A204.1 (cell line): ENCODE measurements around the gene TTC7B.

Experiments used
- FAIRE-seq: peaks from 2 replicates; lab custom pipeline; 2012; peaks lifted over from hg19 to GRCh38; lab: Jason Lieb, UNC

The TTC7B gene

GRCh38 chr14:90643982-90644670 is 172.1 kb downstream of the TTC7B start:
- FAIRE-seq: no peak

- FAIRE-seq: no peak
Observed at GRCh38 chr14:90642244-90642717, 173.9 kb downstream of the TTC7B start.

DNA sequence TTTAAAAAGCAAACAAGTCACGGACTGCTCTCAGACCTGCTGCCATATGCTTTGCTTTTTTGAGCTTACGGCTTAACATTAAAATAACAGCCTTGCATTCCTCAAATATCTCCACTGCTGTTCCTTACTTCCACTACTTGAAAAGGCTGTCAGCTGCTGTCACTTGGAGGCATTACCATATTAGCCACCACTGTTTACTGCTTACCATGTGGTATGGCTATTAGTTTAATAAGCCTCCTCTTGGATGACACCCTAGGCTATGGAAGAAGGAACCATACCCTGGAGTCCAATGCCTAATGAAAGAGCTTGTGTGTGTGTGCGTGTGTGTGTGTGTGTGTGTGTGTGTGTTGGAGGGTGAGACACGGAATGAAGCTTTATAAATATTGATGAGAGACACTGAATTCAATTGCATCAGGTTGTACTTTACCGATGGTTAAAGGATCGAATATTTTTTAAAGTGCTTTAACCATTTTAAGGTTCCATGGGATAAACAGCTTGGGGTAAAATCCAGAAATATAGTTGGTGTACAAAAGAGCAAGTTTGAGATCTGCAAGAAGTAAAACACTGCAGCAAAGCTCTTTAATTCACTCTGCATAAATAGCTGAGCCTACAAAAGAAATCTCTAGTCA is 174.5 kb downstream of the TTC7B start:
- no peak for FAIRE-seq

GRCh38 chr14:90641168-90641567 is 175.1 kb downstream of the TTC7B start:
- FAIRE-seq: no peak

- FAIRE-seq: no peak
Observed at GRCh38 chr14:90639641-90640040, 176.6 kb downstream of the TTC7B start.

DNA sequence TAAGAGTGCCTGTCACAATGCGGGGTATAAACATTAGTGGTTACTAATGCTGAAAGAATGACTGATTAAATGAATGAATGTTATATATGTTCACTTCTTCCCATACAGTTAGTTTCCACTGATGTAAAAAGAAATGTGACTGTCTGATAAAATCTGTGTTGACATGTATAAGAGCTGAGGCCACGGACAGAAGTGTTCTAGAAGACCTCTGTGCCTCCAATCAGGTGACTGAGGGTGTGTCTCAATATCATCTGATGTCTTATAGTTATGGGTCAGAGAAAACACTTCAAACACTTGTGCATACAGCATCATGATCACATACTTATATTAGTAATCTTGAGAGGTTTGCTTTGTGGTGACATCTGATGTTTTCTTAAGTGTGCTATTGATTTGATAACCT is 183.4 kb downstream of the TTC7B start:
- no peak for FAIRE-seq

DNA sequence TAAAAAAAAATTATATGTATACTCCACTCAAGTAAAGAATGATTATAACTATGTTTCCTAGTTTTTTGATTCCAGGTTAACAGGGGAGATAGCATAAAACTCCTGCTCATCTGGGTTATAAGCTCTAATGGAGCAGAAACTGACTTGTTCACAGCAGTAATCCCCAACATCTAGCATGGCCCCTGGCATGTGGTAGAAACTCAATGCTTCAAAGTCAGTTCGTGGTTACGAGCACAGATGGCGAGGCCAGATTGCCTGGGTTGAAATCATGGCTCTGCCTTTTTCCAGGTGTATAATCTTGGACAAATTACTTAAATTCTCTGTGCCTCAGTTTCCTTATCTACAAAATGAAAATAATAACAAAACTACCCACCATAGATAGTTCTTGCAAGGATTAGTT is 183.8 kb downstream of the TTC7B start:
- no peak for FAIRE-seq

GRCh38 chr14:90630171-90630806 is 185.9 kb downstream of the TTC7B start:
- no peak for FAIRE-seq

GRCh38 chr14:90629471-90629870 is 186.8 kb downstream of the TTC7B start:
- FAIRE-seq: no peak

DNA sequence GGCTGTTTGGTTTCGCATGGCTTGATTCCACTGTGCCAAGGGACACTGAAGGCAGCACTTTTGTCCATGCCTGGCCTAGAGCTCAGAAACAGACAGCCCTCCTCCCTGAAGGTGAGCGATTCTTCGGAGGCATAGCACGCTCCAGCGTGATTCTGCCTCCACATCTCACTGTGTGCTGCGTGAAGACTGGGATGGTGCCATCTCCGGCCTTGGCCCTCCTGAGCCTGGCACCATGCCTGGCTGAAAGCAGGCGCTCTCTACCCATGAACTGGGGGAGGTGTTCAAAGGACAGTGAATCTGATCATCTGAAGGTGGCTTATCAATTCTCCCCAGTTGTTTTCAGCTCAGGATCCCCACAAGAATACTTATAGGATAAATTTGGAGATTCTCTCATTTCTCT is 187.4 kb downstream of the TTC7B start:
- FAIRE-seq: no peak

DNA sequence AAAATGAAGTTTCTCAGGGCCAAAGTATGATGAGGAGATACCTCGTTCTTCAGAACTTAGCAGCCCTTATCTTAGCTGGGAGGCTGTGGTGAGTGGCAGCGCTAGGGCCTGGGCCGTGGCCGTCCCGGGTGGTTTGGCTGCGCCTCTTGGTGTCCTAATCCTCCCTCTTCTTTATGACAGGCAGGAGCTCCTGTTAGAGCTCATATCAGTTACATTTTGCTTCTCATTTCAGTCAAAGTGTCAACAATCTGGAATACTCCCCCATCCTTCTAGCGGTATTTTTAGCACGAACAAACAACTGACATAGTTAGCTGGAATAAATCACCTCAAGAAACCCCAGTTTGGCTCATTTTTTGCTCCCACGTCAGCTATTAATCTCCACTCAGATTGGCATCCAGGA is 188.8 kb downstream of the TTC7B start:
- no peak for FAIRE-seq

GRCh38 chr14:90626550-90626949 is 189.7 kb downstream of the TTC7B start:
- no peak for FAIRE-seq

DNA sequence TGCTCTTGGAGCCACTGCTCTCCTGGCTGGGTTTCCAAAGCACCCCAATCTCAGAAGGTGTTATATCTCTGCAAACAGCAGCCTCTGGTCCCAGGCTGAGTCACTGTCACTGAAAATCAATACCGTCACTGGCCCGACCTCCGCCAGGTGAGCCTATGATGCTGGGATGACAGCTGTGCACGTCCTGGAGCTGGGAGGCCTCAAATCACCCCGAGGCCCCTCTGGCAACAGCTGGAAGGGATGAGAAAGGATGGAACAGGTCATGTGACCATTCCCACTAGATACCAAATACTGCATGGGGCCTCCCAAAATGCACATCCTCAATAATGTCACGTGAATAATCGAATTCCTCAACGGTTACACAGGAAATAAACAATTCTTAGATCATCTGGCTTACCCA is 190.8 kb downstream of the TTC7B start:
- no peak for FAIRE-seq

- FAIRE-seq: no peak
Observed at GRCh38 chr14:90624732-90625400, 191.4 kb downstream of the TTC7B start.

GRCh38 chr14:90624227-90624626 is 192.0 kb downstream of the TTC7B start:
- no peak for FAIRE-seq

DNA sequence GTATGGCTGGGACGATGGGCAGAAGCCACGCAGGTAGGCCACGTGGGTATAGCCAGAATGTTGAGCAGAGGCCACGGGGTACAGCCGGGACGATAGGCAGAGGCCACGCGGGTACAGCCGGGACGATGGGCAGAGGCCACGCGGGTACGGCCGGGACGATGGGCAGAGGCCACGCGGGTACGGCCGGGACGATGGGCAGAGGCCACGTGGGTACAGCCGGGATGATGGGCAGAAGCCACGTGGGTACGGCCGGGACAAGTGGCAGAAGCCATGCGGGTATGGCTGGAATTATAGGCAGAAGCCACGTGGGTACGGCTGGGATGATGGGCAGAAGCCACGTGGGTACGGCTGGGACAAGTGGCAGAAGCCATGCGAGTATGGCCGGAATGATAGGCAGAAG is 195.0 kb downstream of the TTC7B start:
- no peak for FAIRE-seq

DNA sequence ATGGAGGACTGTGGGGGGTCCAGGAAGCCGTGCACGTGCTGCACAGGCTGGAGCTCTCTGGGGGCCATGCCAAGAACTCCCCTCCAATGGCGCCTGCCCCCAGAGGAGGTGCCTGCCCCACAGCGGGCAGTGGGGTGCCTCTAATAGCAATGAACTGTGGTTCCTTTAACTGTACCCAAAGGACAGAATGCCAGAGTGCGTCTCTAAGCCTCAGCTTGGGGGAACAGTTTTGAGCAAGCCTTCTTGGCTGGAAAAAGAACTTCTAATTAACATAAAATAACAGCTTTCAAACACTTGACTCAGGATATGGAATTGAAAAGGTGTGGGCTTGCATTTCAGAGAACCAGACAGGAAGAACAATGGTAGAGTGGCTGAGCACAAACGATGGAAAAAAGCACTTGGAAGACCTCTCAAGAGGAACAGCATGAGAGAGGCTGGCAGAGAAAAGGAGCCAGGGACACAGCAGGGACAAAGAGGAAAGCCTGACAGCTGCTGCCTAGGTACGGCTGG is 195.6 kb downstream of the TTC7B start:
- no peak for FAIRE-seq

DNA sequence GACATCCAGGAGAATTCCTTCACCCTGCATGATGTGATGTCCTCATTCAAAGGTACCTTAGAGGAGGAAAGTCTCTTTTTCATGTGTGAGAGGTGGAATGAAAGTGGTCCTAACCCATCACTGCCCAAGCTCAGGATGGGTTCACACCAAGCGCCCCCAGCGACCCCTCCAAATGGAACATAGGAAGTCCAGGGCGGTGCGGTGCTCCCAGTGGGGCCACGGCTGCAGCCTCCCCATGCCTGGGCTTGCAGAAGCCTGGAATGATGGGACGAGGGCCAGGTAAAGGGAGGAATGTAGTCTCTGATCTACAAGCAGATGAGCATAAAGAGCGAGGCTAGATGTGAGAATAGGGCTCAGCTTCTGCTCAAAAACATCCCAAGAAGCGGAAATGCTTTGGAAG is 196.3 kb downstream of the TTC7B start:
- FAIRE-seq: no peak

DNA sequence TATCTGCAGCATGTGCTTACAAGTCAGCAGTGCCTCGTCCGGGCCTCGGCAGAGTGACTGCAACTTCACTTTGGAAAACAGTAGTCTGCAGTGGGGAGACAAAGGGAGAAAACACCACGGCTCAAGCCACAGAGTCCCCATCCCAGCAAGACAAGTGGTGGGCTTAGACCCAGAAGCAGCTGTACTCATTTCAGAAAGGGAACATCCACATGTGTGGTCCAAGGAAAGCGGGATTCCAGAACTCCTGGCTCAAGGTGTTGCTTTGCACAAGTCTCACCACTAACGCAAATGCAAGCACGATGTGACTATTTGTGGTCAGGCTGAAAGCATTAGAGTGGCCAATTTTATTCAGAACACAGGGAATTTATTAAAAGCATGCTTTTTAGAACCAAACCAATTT is 198.3 kb downstream of the TTC7B start:
- no peak for FAIRE-seq

- no peak for FAIRE-seq
Observed at GRCh38 chr14:90616881-90617280, 199.3 kb downstream of the TTC7B start.

GRCh38 chr14:90616313-90616712 is 199.9 kb downstream of the TTC7B start:
- FAIRE-seq: no peak

GRCh38 chr14:90615517-90616060 is 200.6 kb downstream of the TTC7B start:
- FAIRE-seq: no peak
